Upper lobe of left lung (tissue), 6 donors: Measurements from ENCODE around the gene EIF4G3. TPM values are rescaled to one million over a fixed set of nuclear protein-coding genes. Genes with fewer than 3 reads are reported as not detected.

ENCODE experiments used
- ATAC-seq, 2 donors: fragments of 200-7000 bp; cut with Tn5 transposase; one replicate each; pipeline ENCODE4 v1.9.1; 2022; ENCODE audit warnings: mild to moderate bottlenecking in 2 of 2, moderate library complexity in 2 of 2; ENCODE audit not compliant: low FRiP score in 2 of 2
- DNase-seq, 2 donors: peaks; one replicate each; pipeline ENCODE4 v3.0.0-alpha.2; 2019 to 2020
- H3K27ac ChIP-seq, 4 donors: fragments of 200-600 bp; sonication (generic); one replicate each; pipeline ENCODE4 v1.5.1; 2016 to 2019
- H3K27me3 ChIP-seq, 4 donors: fragments of 200-600 bp; sonication (generic); one replicate each; pipeline ENCODE4 v1.5.1; 2017 to 2019
- H3K36me3 ChIP-seq, 4 donors: fragments of 200-600 bp; sonication (generic); one replicate each; pipeline ENCODE4 v1.5.1; 2016 to 2019
- H3K4me1 ChIP-seq, 4 donors: fragments of 200-600 bp; sonication (generic); one replicate each; pipeline ENCODE4 v1.5.1; 2018 to 2019
- H3K4me3 ChIP-seq, 4 donors: fragments of 200-600 bp; sonication (generic); one replicate each; pipeline ENCODE4 v1.5.1; 2017 to 2019; ENCODE audit warnings: mild to moderate bottlenecking in 2 of 4, moderate library complexity in 1 of 4
- H3K9me3 ChIP-seq, 4 donors: fragments of 200-600 bp; sonication (generic); one replicate each; pipeline ENCODE4 v1.5.1; 2018 to 2019
- CTCF ChIP-seq, 6 experiments: fragments of 450-650 bp in 4 of 6; fragments of 200-600 bp in 2 of 6; sonication (generic) in 2 of 6; IDR thresholded peaks; one replicate each; pipeline ENCODE4 v1.5.1; 2016 to 2019; ENCODE audit warnings: antibody characterized with exemption in 6 of 6
- EP300 ChIP-seq, 4 donors: sonication (generic); formaldehyde crosslinking; IDR thresholded peaks; one replicate each; pipeline ENCODE4 v1.5.1; 2017; ENCODE audit warnings: antibody characterized with exemption in 4 of 4, control low read depth in 2 of 4
- POLR2A ChIP-seq, 4 donors: fragments of 450-650 bp; IDR thresholded peaks; one replicate each; pipeline ENCODE4 v1.5.1; 2016 to 2017; ENCODE audit warnings: antibody characterized with exemption in 4 of 4, mild to moderate bottlenecking in 2 of 4
- POLR2AphosphoS5 ChIP-seq, 2 donors: sonication (generic); formaldehyde crosslinking; IDR thresholded peaks; one replicate each; pipeline ENCODE4 v1.5.1; 2017; ENCODE audit warnings: antibody characterized with exemption in 2 of 2
- WGBS, 2 donors: methylation state at CpG; one replicate each; pipeline ENCODE4 v1.1.5; 2017 to 2018; 5-methylcytosine and 5-hydroxymethylcytosine counted together
- total RNA-seq, 6 donors: library from RNA; depleted of rRNA in 4 of 6; stranded (reverse); fragments of >200 nt in 4 of 6; gene quantifications; one replicate each; pipeline versions ENCODE4 v1.1.0 to v1.2.1, GENCODE V29; 2016 to 2021
- donor health status: DM: no; HTN: no; CAD: no; lungs with moderate emphysema.
- donor health status: DM: no; HTN: yes; CAD: no; lungs with severe emphysema.

The EIF4G3 gene
- total RNA-seq, 6 donors from 2014 or later, result 23.7 to 75.4 (median 38.3) TPM

GRCh38 chr1:21105807-21106206 is 70.9 kb downstream of the EIF4G3 start:
- WGBS, 2 donors, result 94 to 99% methylated on average over 4 of the region's 4 CpGs
- DNase-seq (no peak), ATAC-seq (no peak)
- H3K36me3 ChIP-seq, result no peaks in the 10 kb centered on the region
- no peaks in the 10 kb centered on the region for H3K27me3 ChIP-seq
- H3K4me1 ChIP-seq, result peaks cover 0 to 4% (median 2%) of the 10 kb centered on the region in 4 donors
- TF ChIP-seq EP300 (IDR thresholded peaks at IDR 0.05) (no peak), POLR2AphosphoS5 (IDR thresholded peaks at IDR 0.05) (no peak), POLR2A (IDR thresholded peaks at IDR 0.05) (no peak)
- no peak overlapping the region for H3K27ac ChIP-seq
- no peak overlapping the region for H3K4me3 ChIP-seq
- no peaks in the 10 kb centered on the region for H3K9me3 ChIP-seq

- Histone ChIP-seq H3K9me3 (no peaks in the 10 kb centered on the region), H3K27ac (no peak overlapping the region), H3K36me3 (no peaks in the 10 kb centered on the region), H3K4me1 (peaks cover 0 to 16% (median 10%) of the 10 kb centered on the region in 4 donors), H3K4me3 (no peak overlapping the region), H3K27me3 (no peaks in the 10 kb centered on the region)
- TF ChIP-seq EP300 (IDR thresholded peaks at IDR 0.05), result no peak
- TF ChIP-seq POLR2AphosphoS5 (IDR thresholded peaks at IDR 0.05), result no peak
- TF ChIP-seq CTCF (IDR thresholded peaks at IDR 0.05), result no peak
- TF ChIP-seq POLR2A (IDR thresholded peaks at IDR 0.05), result no peak
- no peak for ATAC-seq
- DNase-seq, result no peak
- WGBS, 2 donors, result 96 to 99% methylated on average over 3 of the region's 3 CpGs
These were observed 72.0 kb downstream of the EIF4G3 start for GRCh38 chr1:21104683-21105082.

GRCh38 chr1:21100481-21100921 is 76.2 kb downstream of the EIF4G3 start:
- Histone ChIP-seq H3K4me1 (peaks cover 0 to 27% (median 13%) of the 10 kb centered on the region in 4 donors), H3K9me3 (no peaks in the 10 kb centered on the region), H3K36me3 (no peaks in the 10 kb centered on the region), H3K4me3 (no peak overlapping the region), H3K27ac (peak overlapping the region in 2 of 4 donors; percentile 3 to 25), H3K27me3 (no peaks in the 10 kb centered on the region)
- DNase-seq (no peak), ATAC-seq (peak in 1 of 2 donors; percentile 63)
- WGBS, 2 donors, result 33 to 53% methylated on average over 5 of the region's 5 CpGs
- TF ChIP-seq EP300 (IDR thresholded peaks at IDR 0.05) (no peak), POLR2AphosphoS5 (IDR thresholded peaks at IDR 0.05) (peak in 1 of 2 donors; percentile 18)

GRCh38 chr1:21099869-21100131 is 76.9 kb downstream of the EIF4G3 start:
- DNase-seq (no peak), ATAC-seq (no peak)
- Histone ChIP-seq H3K4me3 (no peak overlapping the region), H3K27ac (peak overlapping the region in 1 of 4 donors; percentile 25), H3K36me3 (no peaks in the 10 kb centered on the region), H3K9me3 (no peaks in the 10 kb centered on the region), H3K27me3 (no peaks in the 10 kb centered on the region), H3K4me1 (peaks cover 0 to 27% (median 13%) of the 10 kb centered on the region in 4 donors)
- WGBS, 2 donors, result 72 to 88% methylated on average over 2 of the region's 2 CpGs
- no peak for TF ChIP-seq CTCF (IDR thresholded peaks at IDR 0.05)
- no peak for TF ChIP-seq EP300 (IDR thresholded peaks at IDR 0.05)
- no peak for TF ChIP-seq POLR2AphosphoS5 (IDR thresholded peaks at IDR 0.05)
- no peak for TF ChIP-seq POLR2A (IDR thresholded peaks at IDR 0.05)

GRCh38 chr1:21099034-21099868 is 77.4 kb downstream of the EIF4G3 start:
- Histone ChIP-seq H3K27me3 (no peaks in the 10 kb centered on the region), H3K27ac (peak overlapping the region in 1 of 4 donors; percentile 25), H3K4me1 (peaks cover 0 to 27% (median 13%) of the 10 kb centered on the region in 4 donors), H3K36me3 (no peaks in the 10 kb centered on the region), H3K9me3 (no peaks in the 10 kb centered on the region), H3K4me3 (no peak overlapping the region)
- no peak for ATAC-seq
- 64 to 68% methylated on average over 2 of the region's 2 CpGs for WGBS, 2 donors
- TF ChIP-seq EP300 (IDR thresholded peaks at IDR 0.05) (no peak), CTCF (IDR thresholded peaks at IDR 0.05) (no peak), POLR2A (IDR thresholded peaks at IDR 0.05) (no peak), POLR2AphosphoS5 (IDR thresholded peaks at IDR 0.05) (no peak)
- DNase-seq, result no peak
